GM15510 (cell line): ENCODE measurements around the gene PIK3R5.

Source experiments
- POLR2A ChIP-seq: IDR thresholded peaks from 3 replicates; pipeline ENCODE4 v1.6.1; 2011; ENCODE audit warnings: borderline replicate concordance; ENCODE audit not compliant: insufficient read length; ENCODE audit errors: extremely low read depth

The PIK3R5 gene

DNA sequence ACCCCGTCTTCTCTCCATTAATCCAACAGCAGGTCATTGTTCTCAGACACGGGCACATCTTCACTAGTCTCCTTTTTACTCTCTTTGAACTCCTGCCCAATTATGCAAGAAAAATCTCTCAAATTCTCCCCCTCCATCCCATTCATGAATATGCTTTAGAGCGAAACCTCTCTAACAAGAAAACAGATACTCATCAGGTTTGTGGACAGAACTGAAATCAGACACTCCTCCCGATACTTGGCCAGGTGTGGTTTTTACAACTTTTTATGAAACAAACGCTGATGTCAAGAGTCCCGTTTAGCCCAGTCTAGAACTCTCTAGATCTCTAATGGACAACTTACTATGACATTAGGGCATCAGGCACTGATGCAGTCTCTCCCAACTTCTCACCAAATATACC lies 40.9 kb downstream of the PIK3R5 start:
- TF ChIP-seq POLR2A: no peak

GRCh38 chr17:8923762-8924161 lies 41.7 kb downstream of the PIK3R5 start:
- TF ChIP-seq POLR2A: no peak

DNA sequence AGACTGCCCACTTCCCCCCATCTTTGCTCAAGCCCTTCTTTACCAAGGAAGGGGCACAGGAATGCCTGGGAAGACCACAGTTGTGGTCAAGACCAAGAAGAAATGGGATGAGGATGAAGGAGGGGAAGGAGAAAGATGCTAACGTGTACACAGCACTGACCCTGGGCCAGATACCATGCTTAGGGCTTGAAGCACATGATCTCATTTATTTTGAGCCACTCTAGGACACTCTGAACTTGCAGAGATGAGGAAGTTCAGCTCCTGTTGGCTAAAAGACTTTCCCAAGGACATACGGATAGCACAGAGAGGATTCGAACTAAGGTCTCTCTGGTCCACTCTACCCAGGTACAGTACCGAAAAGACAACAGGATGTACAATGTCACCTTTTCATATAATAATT lies 42.6 kb downstream of the PIK3R5 start:
- TF ChIP-seq POLR2A: no peak

GRCh38 chr17:8922451-8922850 lies 43.1 kb downstream of the PIK3R5 start:
- no peak for TF ChIP-seq POLR2A

DNA sequence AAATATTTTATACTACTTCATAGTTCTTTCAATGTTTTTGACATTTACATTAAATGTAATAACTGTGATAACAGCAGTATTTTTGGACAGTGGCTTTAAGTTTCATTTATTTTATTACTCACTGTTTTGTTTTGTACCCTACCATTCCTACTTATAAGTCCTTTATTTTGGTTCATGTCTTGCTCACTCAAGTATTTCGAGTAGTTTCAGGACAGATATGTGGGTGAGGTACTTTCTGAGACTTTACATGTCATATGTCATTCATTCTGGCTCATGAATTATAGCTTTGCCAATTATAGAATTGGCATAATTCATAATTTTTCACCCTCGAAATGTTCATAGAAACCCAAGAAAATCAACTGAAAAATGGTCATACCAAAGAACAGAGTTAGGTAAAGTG lies 44.4 kb downstream of the PIK3R5 start:
- no peak for TF ChIP-seq POLR2A

DNA sequence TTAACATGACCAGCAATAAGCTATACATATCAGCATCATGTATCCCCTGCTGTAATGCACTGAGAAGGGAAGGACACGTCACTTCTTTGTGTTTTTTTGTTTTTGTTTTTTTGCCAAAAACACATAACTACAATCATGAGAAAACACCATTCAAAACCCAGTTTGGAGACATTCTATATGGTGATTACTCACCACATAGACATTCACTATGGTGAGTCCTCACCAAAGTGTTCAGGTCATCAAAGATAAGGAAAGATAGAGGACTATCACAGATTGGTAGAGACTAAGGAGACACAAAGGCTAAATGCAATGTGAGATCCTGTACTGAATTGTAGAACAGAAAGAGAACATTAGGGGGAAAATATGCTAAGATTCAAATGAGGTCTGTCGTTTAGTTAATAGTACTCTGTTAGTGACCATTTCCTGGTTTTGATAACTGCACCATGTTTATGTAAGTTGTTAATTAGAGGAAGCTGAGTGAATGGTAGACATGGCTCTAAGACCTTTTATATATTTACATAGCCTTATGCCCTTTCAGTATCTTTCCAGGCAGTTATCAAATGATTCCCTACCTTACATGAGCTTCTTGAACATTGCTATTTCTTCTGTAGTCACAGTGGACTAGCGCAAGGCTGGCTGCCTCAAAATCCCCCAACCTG lies 46.6 kb downstream of the PIK3R5 start:
- TF ChIP-seq POLR2A: no peak

DNA sequence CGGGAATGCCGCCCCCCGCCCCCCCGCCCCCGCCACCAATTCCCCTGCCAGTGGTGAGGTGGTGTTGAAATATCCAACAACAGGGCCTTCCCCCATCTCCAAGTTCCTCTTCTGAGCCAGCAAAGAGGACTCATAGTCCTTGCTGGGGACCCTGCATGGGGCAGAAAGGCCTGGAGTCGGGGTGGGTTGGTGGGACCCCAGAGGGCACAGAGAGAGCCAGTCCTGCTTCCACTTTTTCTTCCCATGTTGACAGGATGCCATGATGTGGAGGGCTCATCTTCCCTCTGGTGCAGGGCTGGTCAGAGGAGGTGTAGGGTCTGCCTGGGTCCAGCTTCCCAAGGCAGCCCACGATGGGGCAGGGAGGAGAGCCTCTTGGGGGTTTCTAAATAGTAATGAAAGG lies 49.0 kb downstream of the PIK3R5 start:
- no peak for TF ChIP-seq POLR2A

DNA sequence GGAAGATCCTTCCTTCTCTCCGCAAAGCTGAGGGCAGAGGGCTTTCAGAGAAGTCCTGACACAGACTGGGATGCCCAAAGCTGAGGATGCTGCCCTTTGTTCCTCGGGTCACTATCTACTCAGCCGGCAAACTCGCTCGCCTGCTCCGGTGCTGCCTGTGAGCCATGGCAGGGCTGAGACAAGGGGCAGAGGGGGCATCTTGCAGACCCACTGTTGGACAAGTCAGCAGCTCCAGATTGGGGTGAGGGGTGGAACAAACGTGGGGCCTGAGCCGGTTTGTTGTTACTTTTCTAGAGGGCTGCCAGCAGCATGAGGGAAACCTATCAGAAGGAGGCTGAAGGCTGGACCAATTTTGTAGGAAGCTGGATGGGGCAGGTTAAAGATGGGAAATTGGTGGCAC lies 51.0 kb downstream of the PIK3R5 start:
- no peak for TF ChIP-seq POLR2A

GRCh38 chr17:8913879-8914278 lies 51.6 kb downstream of the PIK3R5 start:
- TF ChIP-seq POLR2A: no peak

DNA sequence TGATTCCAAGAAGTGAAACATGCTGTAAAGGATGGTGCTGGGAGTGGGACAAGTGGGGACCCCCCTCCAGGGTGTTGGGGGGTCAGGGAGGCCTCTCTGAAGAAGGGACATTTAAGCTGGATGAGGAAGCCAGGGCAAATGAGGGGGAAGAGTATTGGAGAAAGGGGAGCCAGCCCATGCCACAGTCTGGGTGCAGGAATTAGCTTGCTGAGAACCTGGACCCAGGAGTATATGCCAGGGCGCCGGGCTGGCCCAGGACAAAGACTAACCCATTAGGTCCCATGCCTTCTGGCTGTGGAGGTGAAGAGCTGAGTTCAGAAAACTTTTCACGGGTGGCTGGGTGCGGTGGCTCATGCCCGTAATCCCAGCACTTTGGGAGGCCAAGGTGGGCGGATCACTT lies 52.4 kb downstream of the PIK3R5 start:
- TF ChIP-seq POLR2A: no peak

DNA sequence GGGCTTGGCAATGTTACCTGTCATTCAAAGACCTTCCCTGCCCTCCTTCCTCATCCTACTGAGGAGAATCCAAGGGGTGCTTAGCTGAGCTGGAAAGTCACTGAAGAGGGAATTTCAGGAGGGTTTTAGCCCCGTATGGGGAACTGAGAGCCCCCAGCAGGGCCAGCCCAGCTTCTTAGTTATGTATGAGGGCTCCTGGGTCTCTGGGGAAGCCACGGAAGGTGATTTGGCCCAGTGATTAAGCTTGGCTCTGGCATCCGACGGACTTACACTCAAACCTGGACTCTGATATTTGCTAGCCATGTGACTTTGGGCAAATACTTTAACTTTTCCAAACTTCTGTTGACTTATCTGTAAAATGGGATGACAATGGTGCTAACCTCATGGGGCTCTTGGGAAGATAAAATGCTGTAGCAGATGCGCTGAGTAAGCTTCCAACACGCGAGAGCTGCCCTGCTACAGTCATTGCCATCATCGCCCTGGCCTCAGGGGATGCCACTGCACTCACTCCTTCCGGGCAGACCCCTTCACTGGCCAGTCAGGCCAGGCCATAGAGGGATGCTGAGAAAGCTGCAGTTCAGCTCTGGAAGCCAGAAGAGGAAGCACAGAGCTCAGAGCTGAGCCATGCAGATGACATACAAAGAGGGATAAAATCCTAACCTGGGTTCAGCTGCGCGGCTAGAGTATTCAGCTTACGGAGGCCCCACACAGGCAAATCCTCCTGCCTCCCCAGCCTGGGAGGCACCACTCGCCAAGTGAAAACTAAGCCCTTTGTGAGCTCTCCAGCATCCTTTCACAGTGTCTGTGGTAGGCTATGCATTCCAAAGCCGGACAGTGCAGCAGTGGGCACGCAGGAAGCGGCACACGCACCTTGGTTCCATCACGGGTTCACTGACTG lies 53.2 kb downstream of the PIK3R5 start:
- TF ChIP-seq POLR2A: no peak

DNA sequence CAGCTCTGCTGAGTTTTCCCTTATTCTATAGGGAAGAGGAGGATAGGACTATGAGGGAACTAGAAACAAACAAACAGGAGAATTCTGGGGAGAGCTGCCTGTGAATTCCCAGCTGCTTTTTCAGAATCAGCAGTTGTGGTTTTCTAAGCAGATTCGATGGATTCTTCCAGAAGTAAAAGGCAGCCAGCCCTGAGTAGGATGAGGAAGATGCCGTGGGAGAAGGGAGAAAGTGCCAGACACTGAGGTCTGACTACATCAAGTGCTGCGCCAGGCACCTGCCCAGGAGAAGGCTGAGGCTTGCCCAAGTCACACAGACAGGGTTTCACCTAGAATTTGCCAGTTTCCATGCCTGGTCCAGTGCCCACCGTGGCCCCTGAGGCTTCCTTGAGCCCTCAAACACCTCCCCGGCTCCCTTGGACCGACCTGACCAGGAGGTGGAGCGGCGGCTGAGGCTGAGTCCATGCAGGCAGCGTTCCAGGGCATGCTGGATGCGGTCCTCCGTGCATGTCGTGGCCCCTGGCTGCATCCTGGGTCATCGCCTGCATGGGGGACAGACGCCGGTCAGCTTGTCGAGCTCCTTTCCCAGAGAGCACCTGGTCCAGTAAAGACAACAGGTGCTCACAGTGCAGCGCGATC lies 54.4 kb downstream of the PIK3R5 start:
- TF ChIP-seq POLR2A: no peak

GRCh38 chr17:8909586-8910270 lies 55.8 kb downstream of the PIK3R5 start:
- TF ChIP-seq POLR2A: no peak

DNA sequence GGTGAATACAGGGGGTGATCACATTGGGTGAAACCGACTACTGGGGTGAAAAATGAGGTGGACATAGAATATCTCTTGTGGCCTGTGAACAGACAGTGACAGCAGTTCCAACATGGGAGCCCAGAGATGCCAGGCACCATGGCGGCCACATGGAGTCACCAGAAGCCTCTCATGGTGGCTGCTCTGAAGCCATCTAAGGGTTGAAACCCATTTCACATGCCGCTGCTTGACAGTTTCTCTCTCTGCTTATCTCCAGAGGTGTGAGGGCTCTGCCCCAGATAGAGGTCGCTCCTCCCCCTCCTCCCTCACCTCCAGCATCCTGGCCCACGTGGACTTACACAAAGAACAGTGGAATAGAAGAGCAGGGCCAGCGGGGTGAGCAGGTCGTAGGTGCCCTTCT lies 60.2 kb downstream of the PIK3R5 start:
- no peak for TF ChIP-seq POLR2A

GRCh38 chr17:8904686-8905085 lies 60.8 kb downstream of the PIK3R5 start:
- TF ChIP-seq POLR2A: no peak
